Liver (tissue), 3 donors: ENCODE measurements around the gene P2RX3.

ENCODE experiments used
- ATF3 ChIP-seq: IDR thresholded peaks from 2 replicates; pipeline ENCODE4 v1.6.1; 2016; ENCODE audit warnings: antibody characterized with exemption
- CTCF ChIP-seq: fragments of 150-350 bp; IDR thresholded peaks from 2 replicates; pipeline ENCODE4 v1.5.1; 2017; ENCODE audit warnings: improper control_type of control experiment, low read depth, low read length; ENCODE audit not compliant: missing input control
- EGR1 ChIP-seq, 2 donors: IDR thresholded peaks; 2 replicates each; pipeline ENCODE4 v1.6.1; 2016 to 2018; ENCODE audit warnings: antibody characterized with exemption in 2 of 2, low read depth in 2 of 2
- FOXA1 ChIP-seq: IDR thresholded peaks from 2 replicates; pipeline ENCODE4 v1.6.1; 2016; ENCODE audit warnings: antibody characterized with exemption
- JUND ChIP-seq, 2 donors: IDR thresholded peaks; 2 replicates each; pipeline ENCODE4 v1.6.1; 2016; ENCODE audit warnings: antibody characterized with exemption in 2 of 2
- MAX ChIP-seq: IDR thresholded peaks from 2 replicates; pipeline ENCODE4 v1.6.1; 2016; ENCODE audit warnings: antibody characterized with exemption
- NR2F2 ChIP-seq: IDR thresholded peaks from 2 replicates; pipeline ENCODE4 v1.6.1; 2016; ENCODE audit warnings: antibody characterized with exemption
- RAD21 ChIP-seq, 2 donors: IDR thresholded peaks; 2 replicates each; pipeline ENCODE4 v1.6.1; 2016; ENCODE audit warnings: antibody characterized with exemption in 2 of 2, mild to moderate bottlenecking in 2 of 2
- REST ChIP-seq: IDR thresholded peaks from 2 replicates; pipeline ENCODE4 v1.6.1; 2016; ENCODE audit warnings: antibody characterized with exemption, mild to moderate bottlenecking
- RXRA ChIP-seq, 2 donors: IDR thresholded peaks; 2 replicates each; pipeline ENCODE4 v1.6.1; 2017 to 2018; ENCODE audit warnings: antibody characterized with exemption in 2 of 2, mild to moderate bottlenecking in 1 of 2
- SP1 ChIP-seq: IDR thresholded peaks from 2 replicates; pipeline ENCODE4 v1.6.1; 2018; ENCODE audit warnings: antibody characterized with exemption, mild to moderate bottlenecking
- TAF1 ChIP-seq: conservative IDR thresholded peaks from 2 replicates; pipeline ENCODE4 v1.6.1; 2016; ENCODE audit warnings: antibody characterized with exemption, mild to moderate bottlenecking
- YY1 ChIP-seq: IDR thresholded peaks from 2 replicates; pipeline ENCODE4 v1.6.1; 2016; ENCODE audit warnings: antibody characterized with exemption, mild to moderate bottlenecking
- ZBTB33 ChIP-seq: IDR thresholded peaks from 2 replicates; pipeline ENCODE4 v1.6.1; 2016; ENCODE audit warnings: antibody characterized with exemption
- donor health status: healthy.
- donor health status: healthy.

GRCh38 chr11:57339328-57339727, 1.2 kb downstream of the P2RX3 start:
- TF ChIP-seq CTCF (no peak), REST (no peak), RAD21 (IDR thresholded peaks at IDR 0.05) (no peak), ATF3 (no peak), YY1 (no peak), MAX (no peak), FOXA1 (no peak), ZBTB33 (no peak), JUND (IDR thresholded peaks at IDR 0.05) (no peak), TAF1 (no peak), NR2F2 (no peak), EGR1 (IDR thresholded peaks at IDR 0.05; ENCODE audit: low read depth in 2 of 2) (no peak), SP1 (no peak), RXRA (IDR thresholded peaks at IDR 0.05) (no peak)
